Activated naive CD4-positive, alpha-beta T cell treated with anti-CD3 and anti-CD28 coated beads, Interleukin-2, amount 10 ng/mL, durations not matched to agents 7 days and 5 days (primary cell): ENCODE measurements around the gene SPEF2.

Experiments
- CTCF ChIA-PET: fragments of 350-600 bp; sonication (Branson Sonifier 250); formaldehyde crosslinking; loops from one replicate; lab custom pipeline; 2021; ENCODE audit warnings: antibody characterized with exemption; lab: Charles Lee
- DNase-seq: peaks from one replicate; pipeline ENCODE4 v3.0.0-alpha.2; 2020
- H3K27ac Mint-ChIP-seq: one replicate; pipeline ENCODE4 v1.8.0; 2021; ENCODE audit warnings: mild to moderate bottlenecking, moderate library complexity, mixed read lengths
- H3K27me3 Mint-ChIP-seq: one replicate; pipeline ENCODE4 v1.8.0; 2021; ENCODE audit warnings: mild to moderate bottlenecking, mixed read lengths
- H3K36me3 Mint-ChIP-seq: one replicate; pipeline ENCODE4 v1.8.0; 2021; ENCODE audit warnings: mixed read lengths
- H3K4me1 Mint-ChIP-seq: one replicate; pipeline ENCODE4 v1.8.0; 2021; ENCODE audit warnings: mixed read lengths
- H3K4me3 Mint-ChIP-seq: one replicate; pipeline ENCODE4 v1.8.0; 2021; ENCODE audit warnings: mild to moderate bottlenecking, moderate library complexity, mixed read lengths
- H3K9me3 Mint-ChIP-seq: one replicate; pipeline ENCODE4 v1.8.0; 2021; ENCODE audit warnings: mixed read lengths

Gene SPEF2

GRCh38 chr5:35694481-35694880 is 76.8 kb downstream of the SPEF2 start:
- CTCF ChIA-PET = interaction anchor here (1.3 kb wide), 1 partner anchor 44 kb away, joined by 3 read pairs; no protein-coding TSS in a partner anchor
- no peak overlapping the region for H3K4me3 Mint-ChIP-seq
- no peaks in the 10 kb centered on the region for H3K9me3 Mint-ChIP-seq
- H3K27me3 Mint-ChIP-seq = no peaks in the 10 kb centered on the region
- H3K27ac Mint-ChIP-seq = no peak overlapping the region
- no peak for DNase-seq
- H3K36me3 Mint-ChIP-seq = peaks cover 2% of the 10 kb centered on the region
- H3K4me1 Mint-ChIP-seq = no peaks in the 10 kb centered on the region

- H3K27me3 Mint-ChIP-seq = no peaks in the 10 kb centered on the region
- CTCF ChIA-PET = no interaction called here
- H3K9me3 Mint-ChIP-seq = no peaks in the 10 kb centered on the region
- no peak overlapping the region for H3K27ac Mint-ChIP-seq
- DNase-seq = no peak
- peaks cover 3% of the 10 kb centered on the region for H3K36me3 Mint-ChIP-seq
- no peaks in the 10 kb centered on the region for H3K4me1 Mint-ChIP-seq
- H3K4me3 Mint-ChIP-seq = no peak overlapping the region
Observed at GRCh38 chr5:35698047-35698808, 80.6 kb downstream of the SPEF2 start.

GRCh38 chr5:35707659-35708058 is 90.0 kb downstream of the SPEF2 start:
- H3K27me3 Mint-ChIP-seq = no peaks in the 10 kb centered on the region
- CTCF ChIA-PET = no interaction called here
- H3K4me1 Mint-ChIP-seq = no peaks in the 10 kb centered on the region
- H3K36me3 Mint-ChIP-seq = peaks cover 3% of the 10 kb centered on the region
- no peak overlapping the region for H3K4me3 Mint-ChIP-seq
- DNase-seq = no peak
- H3K27ac Mint-ChIP-seq = no peak overlapping the region
- H3K9me3 Mint-ChIP-seq = no peaks in the 10 kb centered on the region

- Mint-ChIP-seq H3K27ac (no peak overlapping the region), H3K27me3 (no peaks in the 10 kb centered on the region), H3K4me3 (no peak overlapping the region), H3K4me1 (no peaks in the 10 kb centered on the region), H3K9me3 (no peaks in the 10 kb centered on the region), H3K36me3 (no peaks in the 10 kb centered on the region)
- no peak for DNase-seq
- CTCF ChIA-PET = interaction anchor here (1.2 to 1.8 kb wide), 2 partner anchors 59 to 216 kb away, joined by 4 to 9 read pairs; no protein-coding TSS in a partner anchor
Observed at GRCh38 chr5:35709688-35710087, 92.0 kb downstream of the SPEF2 start.

GRCh38 chr5:35717718-35718117 is 100.1 kb downstream of the SPEF2 start:
- CTCF ChIA-PET = interaction anchor here (0.7 kb wide), 1 partner anchor 13 kb away, joined by 3 read pairs; no protein-coding TSS in a partner anchor
- Mint-ChIP-seq H3K4me1 (no peaks in the 10 kb centered on the region), H3K9me3 (peaks cover 4% of the 10 kb centered on the region), H3K36me3 (peaks cover 2% of the 10 kb centered on the region), H3K27me3 (no peaks in the 10 kb centered on the region), H3K27ac (no peak overlapping the region), H3K4me3 (no peak overlapping the region)
- no peak for DNase-seq

GRCh38 chr5:35735718-35736117 is 118.1 kb downstream of the SPEF2 start:
- Mint-ChIP-seq H3K36me3 (peaks cover 6% of the 10 kb centered on the region), H3K27me3 (no peaks in the 10 kb centered on the region), H3K4me1 (peaks cover 8% of the 10 kb centered on the region), H3K9me3 (peaks cover 7% of the 10 kb centered on the region), H3K4me3 (no peak overlapping the region), H3K27ac (no peak overlapping the region)
- no peak for DNase-seq
- CTCF ChIA-PET = no interaction called here

GRCh38 chr5:35736280-35736679 is 118.6 kb downstream of the SPEF2 start:
- H3K27ac Mint-ChIP-seq = no peak overlapping the region
- no peak for DNase-seq
- CTCF ChIA-PET = interaction anchor here (0.6 kb wide), 1 partner anchor 82 kb away, joined by 3 read pairs; no protein-coding TSS in a partner anchor

GRCh38 chr5:35741126-35741716 is 123.6 kb downstream of the SPEF2 start:
- Mint-ChIP-seq H3K4me3 (no peak overlapping the region), H3K36me3 (peaks cover 7% of the 10 kb centered on the region), H3K27ac (no peak overlapping the region), H3K9me3 (peaks cover 12% of the 10 kb centered on the region), H3K4me1 (peaks cover 14% of the 10 kb centered on the region), H3K27me3 (no peaks in the 10 kb centered on the region)
- no peak for DNase-seq
- CTCF ChIA-PET = interaction anchor here (0.6 kb wide), 1 partner anchor 183 kb away, joined by 3 read pairs; no protein-coding TSS in a partner anchor

More at GRCh38 chr5:35736280-35736679, 118.6 kb downstream of the SPEF2 start:
- peaks cover 5% of the 10 kb centered on the region for H3K36me3 Mint-ChIP-seq
- peaks cover 11% of the 10 kb centered on the region for H3K4me1 Mint-ChIP-seq
- H3K4me3 Mint-ChIP-seq = no peak overlapping the region
- H3K9me3 Mint-ChIP-seq = peaks cover 7% of the 10 kb centered on the region
- no peaks in the 10 kb centered on the region for H3K27me3 Mint-ChIP-seq

GRCh38 chr5:35741971-35742370 is 124.3 kb downstream of the SPEF2 start:
- Mint-ChIP-seq H3K4me3 (no peak overlapping the region), H3K36me3 (peaks cover 14% of the 10 kb centered on the region), H3K27me3 (no peaks in the 10 kb centered on the region), H3K9me3 (peaks cover 17% of the 10 kb centered on the region), H3K4me1 (peaks cover 14% of the 10 kb centered on the region), H3K27ac (no peak overlapping the region)
- CTCF ChIA-PET = no interaction called here
- no peak for DNase-seq

- H3K4me3 Mint-ChIP-seq = no peak overlapping the region
- no peak for DNase-seq
- H3K27ac Mint-ChIP-seq = no peak overlapping the region
- peaks cover 23% of the 10 kb centered on the region for H3K4me1 Mint-ChIP-seq
- H3K9me3 Mint-ChIP-seq = peaks cover 23% of the 10 kb centered on the region
- H3K27me3 Mint-ChIP-seq = no peaks in the 10 kb centered on the region
- CTCF ChIA-PET = no interaction called here
- H3K36me3 Mint-ChIP-seq = peaks cover 21% of the 10 kb centered on the region
Observed at GRCh38 chr5:35743644-35744043, 126.0 kb downstream of the SPEF2 start.

GRCh38 chr5:35745193-35745592 is 127.5 kb downstream of the SPEF2 start:
- Mint-ChIP-seq H3K9me3 (peaks cover 21% of the 10 kb centered on the region), H3K27ac (no peak overlapping the region), H3K27me3 (no peaks in the 10 kb centered on the region), H3K4me1 (peaks cover 26% of the 10 kb centered on the region), H3K36me3 (peaks cover 21% of the 10 kb centered on the region), H3K4me3 (no peak overlapping the region)
- CTCF ChIA-PET = interaction anchor here (0.7 to 0.8 kb wide), 2 partner anchors 36 to 180 kb away, joined by 3 read pairs; no protein-coding TSS in a partner anchor
- DNase-seq = no peak

- Mint-ChIP-seq H3K9me3 (peaks cover 21% of the 10 kb centered on the region), H3K36me3 (peaks cover 21% of the 10 kb centered on the region), H3K4me1 (peaks cover 26% of the 10 kb centered on the region), H3K4me3 (no peak overlapping the region), H3K27me3 (no peaks in the 10 kb centered on the region), H3K27ac (no peak overlapping the region)
- CTCF ChIA-PET = no interaction called here
- DNase-seq = no peak
Observed at GRCh38 chr5:35745660-35746059, 128.0 kb downstream of the SPEF2 start.

- Mint-ChIP-seq H3K4me3 (no peak overlapping the region), H3K27ac (no peak overlapping the region), H3K27me3 (no peaks in the 10 kb centered on the region), H3K4me1 (peaks cover 19% of the 10 kb centered on the region), H3K9me3 (peaks cover 9% of the 10 kb centered on the region), H3K36me3 (peaks cover 11% of the 10 kb centered on the region)
- CTCF ChIA-PET = interaction anchor here (0.7 kb wide), 1 partner anchor 174 kb away, joined by 3 read pairs; no protein-coding TSS in a partner anchor
- DNase-seq = no peak
Observed at GRCh38 chr5:35752012-35752411, 134.3 kb downstream of the SPEF2 start.

- H3K4me1 Mint-ChIP-seq = peaks cover 12% of the 10 kb centered on the region
- DNase-seq = no peak
- peaks cover 4% of the 10 kb centered on the region for H3K36me3 Mint-ChIP-seq
- H3K4me3 Mint-ChIP-seq = no peak overlapping the region
- no peaks in the 10 kb centered on the region for H3K9me3 Mint-ChIP-seq
- H3K27ac Mint-ChIP-seq = no peak overlapping the region
- CTCF ChIA-PET = interaction anchor here (1.1 kb wide), 1 partner anchor 173 kb away, joined by 3 read pairs; no protein-coding TSS in a partner anchor
- H3K27me3 Mint-ChIP-seq = no peaks in the 10 kb centered on the region
Observed at GRCh38 chr5:35753500-35753899, 135.8 kb downstream of the SPEF2 start.
